HG03378 (cell line): ENCODE data around the gene APOL1.
"Not testable (repeated sequence)": the region's sequence is repeated elsewhere in the genome, so short reads cannot be mapped to it uniquely, and the experiment has no call there.

Experiments
- ATAC-seq: cut with Tn5 transposase; IDR thresholded peaks from one replicate; pipeline ENCODE4 v1.9.1; 2021; ENCODE audit warnings: mild to moderate bottlenecking, moderate library complexity; ENCODE audit not compliant: unreplicated experiment

APOL1 gene

GRCh38 chr22:36263886-36264664 lies 11.1 kb downstream of the APOL1 start:
- not testable (repeated sequence) for ATAC-seq

DNA sequence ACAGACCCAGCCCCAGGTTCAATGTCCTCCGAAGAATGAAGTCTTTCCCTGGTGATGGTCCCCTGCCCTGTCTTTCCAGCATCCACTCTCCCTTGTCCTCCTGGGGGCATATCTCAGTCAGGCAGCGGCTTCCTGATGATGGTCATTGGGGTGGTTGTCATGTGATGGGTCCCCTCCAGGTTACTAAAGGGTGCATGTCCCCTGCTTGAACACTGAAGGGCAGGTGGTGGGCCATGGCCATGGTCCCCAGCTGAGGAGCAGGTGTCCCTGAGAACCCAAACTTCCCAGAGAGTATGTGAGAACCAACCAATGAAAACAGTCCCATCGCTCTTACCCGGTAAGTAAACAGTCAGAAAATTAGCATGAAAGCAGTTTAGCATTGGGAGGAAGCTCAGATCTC lies 14.1 kb downstream of the APOL1 start:
- ATAC-seq, result no peak

- ATAC-seq, result no peak
These were observed 15.1 kb downstream of the APOL1 start for GRCh38 chr22:36267896-36268485.

DNA sequence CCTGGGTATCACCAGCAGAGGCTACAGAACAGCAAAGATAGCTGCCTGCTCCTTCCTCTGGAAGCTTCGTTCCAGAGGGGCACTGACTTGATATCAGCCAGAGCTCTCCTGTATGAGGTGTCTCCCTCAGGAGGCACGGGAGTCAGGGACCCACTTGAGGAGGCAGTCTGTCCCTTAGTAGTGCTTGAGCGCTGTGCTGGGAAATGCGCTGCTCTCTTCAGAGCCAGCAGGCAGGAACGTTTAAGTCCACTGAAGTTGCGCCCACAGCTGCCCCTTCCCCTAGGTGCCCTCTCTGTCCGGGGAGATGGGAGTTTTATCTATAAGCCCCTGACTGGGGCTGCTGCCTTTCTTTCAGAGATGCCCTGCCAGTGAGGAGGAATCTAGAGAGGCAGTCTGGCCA lies 18.3 kb downstream of the APOL1 start:
- not testable (repeated sequence) for ATAC-seq

DNA sequence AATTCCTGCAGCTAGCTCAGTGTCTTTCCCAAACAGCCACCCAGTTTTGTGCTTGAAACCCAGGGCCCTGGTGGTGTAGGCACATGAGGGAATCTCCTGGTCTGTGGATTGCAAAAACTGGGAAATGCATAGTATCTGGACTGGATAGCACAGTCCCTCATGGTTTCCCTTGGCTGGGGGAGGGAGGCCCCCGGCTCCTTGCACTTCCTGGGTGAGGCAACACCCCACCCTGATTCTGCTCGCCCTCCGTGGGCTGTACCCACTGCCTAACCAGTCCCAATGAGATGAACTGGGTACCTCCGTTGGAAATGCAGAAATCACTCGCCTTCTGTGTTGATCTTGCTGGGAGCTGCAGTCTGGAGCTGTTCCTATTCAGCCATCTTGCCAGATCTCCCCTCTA lies 19.0 kb downstream of the APOL1 start:
- not testable (repeated sequence) for ATAC-seq

DNA sequence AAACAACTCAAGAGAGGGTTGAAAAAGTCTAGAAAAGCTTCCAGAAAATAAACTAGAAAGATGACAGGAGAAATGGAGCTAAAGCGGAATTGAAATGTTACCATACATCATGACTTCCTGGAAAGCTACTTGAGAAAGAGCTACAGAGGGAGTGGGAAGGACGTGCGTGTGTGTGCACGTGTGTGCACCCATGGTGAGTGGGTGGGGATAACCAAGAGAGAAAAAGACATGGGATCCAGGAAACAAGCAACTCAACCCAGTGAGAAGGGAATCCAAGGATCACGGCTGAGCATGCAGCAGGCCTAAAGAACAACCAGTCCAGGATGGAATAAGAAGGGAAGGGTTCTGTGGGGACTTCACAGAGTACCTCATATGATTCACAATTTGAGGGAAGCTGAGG lies 21.6 kb downstream of the APOL1 start:
- no peak for ATAC-seq

GRCh38 chr22:36277482-36278291 lies 24.8 kb downstream of the APOL1 start:
- ATAC-seq, result no peak

- no peak for ATAC-seq
These were observed 26.3 kb downstream of the APOL1 start for GRCh38 chr22:36279219-36279666.

GRCh38 chr22:36280379-36280778 lies 27.4 kb downstream of the APOL1 start:
- no peak for ATAC-seq

- no peak for ATAC-seq
These were observed 28.9 kb downstream of the APOL1 start for GRCh38 chr22:36281781-36282327.

GRCh38 chr22:36282328-36282831 lies 29.4 kb downstream of the APOL1 start:
- no peak for ATAC-seq

DNA sequence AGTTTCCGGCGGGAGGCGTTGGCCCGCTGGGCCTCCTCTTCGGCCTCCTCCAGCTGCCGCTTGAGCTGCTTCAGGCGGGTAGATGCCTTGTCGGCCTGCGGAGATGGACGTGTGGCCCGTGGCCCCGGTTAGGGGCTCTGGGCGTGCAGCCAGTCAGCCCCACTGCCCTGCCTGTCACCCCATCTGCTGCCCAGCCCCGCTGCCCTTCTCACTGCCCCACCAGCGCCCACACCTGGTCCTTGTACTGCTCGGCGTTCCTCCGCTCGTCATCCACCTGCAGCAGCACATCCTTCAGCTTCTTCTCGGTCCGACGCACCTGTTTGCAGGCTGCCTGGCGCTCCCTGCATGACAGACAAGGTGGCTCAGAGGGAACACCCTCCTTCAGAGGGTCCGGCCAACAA lies 31.2 kb downstream of the APOL1 start:
- no peak for ATAC-seq

DNA sequence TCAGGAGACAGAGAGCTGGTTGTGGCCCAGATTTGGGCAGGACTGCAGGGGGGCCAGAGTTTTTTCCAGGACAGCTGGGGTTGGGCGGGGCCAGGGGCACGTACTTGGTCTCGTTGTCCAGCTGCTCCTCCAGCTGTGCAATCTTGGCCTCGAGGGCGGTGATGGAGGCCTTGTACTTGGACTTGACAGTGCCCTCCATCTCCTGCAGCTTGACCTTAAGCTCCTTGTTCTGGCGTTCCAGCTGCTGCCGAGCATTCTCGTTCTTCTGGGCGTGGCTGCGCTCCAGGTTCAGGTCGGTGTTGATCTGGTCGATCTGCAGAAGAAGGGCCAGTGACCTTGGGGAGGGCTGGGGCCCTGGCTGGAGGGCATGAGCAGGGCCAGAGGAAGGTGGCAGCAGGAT lies 32.1 kb downstream of the APOL1 start:
- no peak for ATAC-seq

DNA sequence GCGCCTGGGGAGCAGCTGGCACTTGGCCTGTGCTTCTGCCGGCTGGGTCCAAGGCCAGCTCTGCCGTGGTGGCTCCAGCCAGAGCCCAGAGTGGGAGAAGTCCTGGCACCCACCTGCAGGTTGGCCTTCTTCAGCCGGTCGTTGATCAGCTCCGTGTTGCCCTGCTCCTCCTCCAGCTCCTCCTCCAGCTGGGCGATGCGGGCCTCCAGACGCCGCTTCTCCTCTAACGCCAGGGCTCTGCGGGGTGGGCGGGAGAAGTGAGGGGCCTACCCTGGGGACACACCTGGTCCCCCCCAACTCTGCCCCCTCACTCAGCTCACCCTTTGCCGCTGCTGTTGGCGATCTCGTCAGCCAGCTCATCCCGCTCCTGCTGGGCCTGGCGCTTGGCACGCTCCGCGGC lies 32.6 kb downstream of the APOL1 start:
- ATAC-seq, result no peak

GRCh38 chr22:36286096-36286957 lies 33.4 kb downstream of the APOL1 start:
- ATAC-seq, result no peak

GRCh38 chr22:36287881-36288515 lies 35.1 kb downstream of the APOL1 start:
- no peak for ATAC-seq

DNA sequence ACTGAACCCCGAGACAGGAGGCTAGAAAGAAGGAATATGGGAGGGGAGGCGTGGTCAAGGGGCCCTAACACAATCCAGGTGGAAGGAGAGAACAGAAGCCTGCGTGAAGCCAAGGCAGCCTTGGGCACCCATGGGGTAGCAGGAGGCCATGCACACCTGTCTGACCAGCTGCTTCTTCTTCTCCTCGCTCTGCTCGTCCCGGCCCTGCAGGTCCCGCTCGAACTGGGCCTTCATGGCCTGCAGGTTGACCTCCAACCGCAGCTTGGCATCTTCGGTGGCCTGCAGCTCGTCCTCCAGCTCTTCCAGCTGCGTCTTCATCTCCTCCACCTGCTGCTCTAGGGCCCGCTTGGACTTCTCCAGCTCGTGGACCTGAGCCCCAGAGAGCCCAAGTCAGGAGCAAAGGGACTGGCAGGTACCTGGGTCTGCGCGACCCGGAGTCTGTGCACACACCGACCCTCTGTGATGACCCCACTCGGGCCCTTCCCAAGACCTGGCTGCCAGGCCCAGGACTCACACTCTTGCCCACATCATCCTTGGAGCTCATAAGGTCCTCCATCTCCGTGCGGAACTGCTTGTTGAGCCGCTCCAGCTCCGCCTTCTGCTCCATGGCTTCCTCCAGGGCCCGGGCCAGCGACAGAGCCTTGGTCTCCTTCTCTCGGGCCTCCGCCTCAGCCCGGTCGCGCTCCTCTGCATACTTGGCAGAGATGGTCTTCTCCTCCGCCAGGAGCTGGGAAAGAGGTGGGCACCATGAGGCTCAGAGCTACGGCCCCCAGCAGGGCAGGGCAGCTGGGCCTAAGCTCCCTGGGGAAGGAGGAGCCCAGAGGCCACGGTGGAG lies 35.9 kb downstream of the APOL1 start:
- ATAC-seq, result no peak

- ATAC-seq, result no peak
These were observed 36.5 kb downstream of the APOL1 start for GRCh38 chr22:36289406-36289870.

DNA sequence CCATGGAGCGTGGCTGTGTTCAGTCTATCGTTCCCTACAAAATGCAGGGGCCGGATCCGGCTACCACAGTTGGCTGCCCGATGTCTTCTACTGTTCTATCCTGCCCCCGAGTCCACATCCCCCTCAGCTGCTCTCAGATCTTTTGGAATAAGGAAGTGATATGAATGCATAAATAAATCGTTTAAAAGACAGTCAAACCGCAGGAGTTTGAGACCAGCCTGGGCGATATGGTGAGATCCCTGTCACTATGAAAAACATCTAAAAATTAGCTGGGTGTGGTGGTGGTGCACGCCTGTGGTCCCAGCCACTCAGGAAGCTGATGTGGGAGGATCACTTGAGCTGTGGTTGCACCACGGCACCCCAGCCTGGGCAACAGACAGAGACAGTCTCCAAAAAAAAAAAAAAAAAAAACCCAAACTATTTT lies 37.0 kb downstream of the APOL1 start:
- not testable (repeated sequence) for ATAC-seq
